Lung (tissue), 12 donors: Measurements from ENCODE around the gene HCFC2. TPM values are rescaled to one million over a fixed set of nuclear protein-coding genes. Genes with fewer than 3 reads are reported as not detected.

Source experiments
- ATAC-seq: fragments of 200-7000 bp; cut with Tn5 transposase; one replicate; pipeline ENCODE4 v1.9.1; 2020; ENCODE audit warnings: moderate number of reproducible peaks; ENCODE audit not compliant: insufficient read depth, low FRiP score
- DNase-seq, 3 donors: peaks; one replicate each; pipeline ENCODE4 v3.0.0-alpha.2; 2013 to 2017
- H3K27ac ChIP-seq, 2 donors: one replicate each; pipeline ENCODE4 v1.5.1; 2013; ENCODE audit warnings: mild to moderate bottlenecking in 2 of 2, moderate library complexity in 2 of 2, control low read depth in 1 of 2, inconsistent platforms in 1 of 2, low read depth in 1 of 2, low read length in 1 of 2
- H3K27me3 ChIP-seq, 3 donors: one replicate each; pipeline ENCODE4 v1.5.1; 2013; ENCODE audit warnings: low read length in 2 of 3; ENCODE audit not compliant: control insufficient read depth in 3 of 3, insufficient read depth in 3 of 3
- H3K36me3 ChIP-seq, 4 donors: one replicate each; pipeline ENCODE4 v1.5.1; 2013; ENCODE audit warnings: low read length in 4 of 4, mild to moderate bottlenecking in 1 of 4, moderate library complexity in 1 of 4; ENCODE audit not compliant: control insufficient read depth in 4 of 4, insufficient read depth in 4 of 4
- H3K4me1 ChIP-seq, 5 donors: one replicate each; pipeline ENCODE4 v1.5.1; 2013; ENCODE audit warnings: low read length in 5 of 5, mild to moderate bottlenecking in 2 of 5, moderate library complexity in 1 of 5; ENCODE audit not compliant: control insufficient read depth in 5 of 5, insufficient read depth in 5 of 5
- H3K4me3 ChIP-seq: one replicate; pipeline ENCODE4 v1.5.1; 2013; ENCODE audit warnings: mild to moderate bottlenecking, control low read depth, moderate library complexity
- H3K9ac ChIP-seq, 2 donors: one replicate each; pipeline ENCODE4 v1.5.1; 2013; ENCODE audit warnings: low read length in 2 of 2, control low read depth in 1 of 2; ENCODE audit not compliant: insufficient read depth in 1 of 2
- H3K9me3 ChIP-seq, 4 donors: one replicate each; pipeline ENCODE4 v1.5.1; 2013; ENCODE audit warnings: low read length in 3 of 4, mild to moderate bottlenecking in 1 of 4, moderate library complexity in 1 of 4; ENCODE audit not compliant: control insufficient read depth in 4 of 4, insufficient read depth in 3 of 4
- CTCF ChIP-seq: IDR thresholded peaks from 2 replicates; pipeline ENCODE4 v1.5.1; 2012; ENCODE audit warnings: mild to moderate bottlenecking; ENCODE audit errors: control extremely low read depth, extremely low read depth
- WGBS, 2 donors: extraction: QIAGEN DNeasy Blood & Tissue Kit; methylation state at CpG; one replicate each; pipeline ENCODE4 v1.1.7; 2013; 5-methylcytosine and 5-hydroxymethylcytosine counted together
- polyA plus RNA-seq, 2 donors: library from polyadenylated mRNA; stranded (reverse); fragments of 200-250 nt; gene quantifications; one replicate each; pipeline ENCODE4 v1.2.1, GENCODE V29; 2013
- total RNA-seq, 2 donors: library from RNA; depleted of rRNA in 1 of 2; stranded (reverse); fragments of >200 nt in 1 of 2; gene quantifications; one replicate each; pipeline ENCODE4 v1.2.1, GENCODE V29; 2014 to 2021
- donor health status: control.
- donor health status: control.
- donor health status: Bipolar disorder and iron deficiency.
- donor health status: healthy.
- donor health status: DM: yes; HTN: yes; CAD: no.

HCFC2 gene
- total and polyA plus RNA-seq, 4 donors = 5.8 to 30.5 (median 10.8) TPM

GRCh38 chr12:104121001-104121400, 56.7 kb downstream of the HCFC2 start:
- TF ChIP-seq CTCF = no peak
- no peaks in the 10 kb centered on the region for H3K9me3 ChIP-seq
- ATAC-seq = peak; percentile 58
- no peak for DNase-seq
- H3K9ac ChIP-seq = no peak overlapping the region
- H3K36me3 ChIP-seq = peaks cover 9 to 17% (median 16%) of the 10 kb centered on the region in 4 donors
- no peak overlapping the region for H3K27ac ChIP-seq
- H3K4me1 ChIP-seq = no peaks in the 10 kb centered on the region
- H3K27me3 ChIP-seq = no peaks in the 10 kb centered on the region
- no peak overlapping the region for H3K4me3 ChIP-seq

GRCh38 chr12:104122298-104122697, 58.0 kb downstream of the HCFC2 start:
- no peak overlapping the region for H3K9ac ChIP-seq
- ATAC-seq (no peak), DNase-seq (no peak)
- WGBS, 2 donors = 96 to 97% methylated on average over 9 of the region's 9 CpGs
- no peaks in the 10 kb centered on the region for H3K27me3 ChIP-seq
- H3K27ac ChIP-seq = no peak overlapping the region
- H3K4me3 ChIP-seq = no peak overlapping the region
- no peaks in the 10 kb centered on the region for H3K9me3 ChIP-seq
- H3K36me3 ChIP-seq = peaks cover 10 to 22% (median 15%) of the 10 kb centered on the region in 4 donors
- TF ChIP-seq CTCF = no peak
- no peaks in the 10 kb centered on the region for H3K4me1 ChIP-seq

GRCh38 chr12:104126548-104126947, 62.2 kb downstream of the HCFC2 start:
- Histone ChIP-seq H3K9ac (no peak overlapping the region), H3K9me3 (no peaks in the 10 kb centered on the region), H3K36me3 (peaks cover 12 to 35% (median 20%) of the 10 kb centered on the region in 4 donors), H3K27me3 (no peaks in the 10 kb centered on the region), H3K4me3 (no peak overlapping the region), H3K27ac (no peak overlapping the region), H3K4me1 (peaks cover 0 to 12% (median under 1%) of the 10 kb centered on the region in 5 donors)
- TF ChIP-seq CTCF = no peak
- DNase-seq = no peak
- ATAC-seq = no peak
- WGBS, 2 donors = 97% methylated on average over 3 of the region's 3 CpGs

- ATAC-seq (no peak), DNase-seq (peak in 2 of 3 donors; percentile 9 to 13)
- Histone ChIP-seq H3K9me3 (no peaks in the 10 kb centered on the region), H3K36me3 (peaks cover 0 to 48% (median 17%) of the 10 kb centered on the region in 4 donors), H3K27me3 (no peaks in the 10 kb centered on the region), H3K9ac (no peak overlapping the region), H3K4me3 (no peak overlapping the region), H3K27ac (no peak overlapping the region), H3K4me1 (peaks cover 0 to 19% (median 4%) of the 10 kb centered on the region in 5 donors)
- WGBS, 2 donors = 39 to 59% methylated on average over 2 of the region's 2 CpGs
- TF ChIP-seq CTCF = no peak
These were observed 66.4 kb downstream of the HCFC2 start for GRCh38 chr12:104130760-104131159.
